ENCODE measurements around the gene CREB3L2. TPM values are rescaled to one million over a fixed set of nuclear protein-coding genes. Genes with fewer than 3 reads are reported as not detected.
A peak's percentile ranks its signal among the peaks of the same experiment; 100 is the strongest.

CREB3L2 gene
- total RNA-seq, 2 experiments from 2014 or later: 22.7 to 79.0 TPM

DNA sequence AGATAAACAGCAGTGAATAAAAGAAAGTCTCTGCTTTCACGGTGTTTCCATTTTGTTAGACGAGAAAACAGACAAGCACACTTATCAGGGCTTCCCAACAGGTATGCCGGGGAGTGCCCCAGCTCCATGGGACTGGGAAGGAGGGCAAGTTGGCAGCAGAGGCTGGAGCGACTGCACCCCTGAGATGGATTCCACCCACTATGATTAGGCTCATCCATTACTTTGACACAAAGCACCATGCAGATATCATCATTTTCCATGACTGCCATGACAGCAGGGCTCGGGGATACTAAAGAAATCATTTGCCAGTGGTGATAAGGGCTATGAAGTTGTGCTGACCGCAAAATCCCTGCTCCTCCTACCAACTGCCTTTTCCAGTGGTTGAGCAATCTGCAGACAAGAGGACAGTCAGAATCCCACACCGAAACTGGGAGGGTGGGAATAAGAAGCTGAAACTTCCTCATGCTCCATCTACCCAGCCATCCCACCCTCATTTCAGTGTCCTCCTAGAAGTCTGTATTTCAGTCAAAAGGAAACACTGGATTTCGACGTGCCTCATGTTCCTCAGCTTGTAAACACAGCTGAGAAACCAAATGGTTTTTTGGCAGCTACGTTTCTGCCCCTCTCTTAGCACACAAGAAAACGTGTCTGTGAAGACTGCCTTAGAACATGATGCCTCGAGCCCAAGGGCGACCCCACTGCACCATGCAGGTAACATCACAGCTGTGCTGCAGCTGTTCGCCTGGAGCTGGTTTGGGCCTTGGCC lies 15.5 kb downstream of the CREB3L2 start:
- peak overlapping the region; percentile 52 for H3K4me3 ChIP-seq (ENCODE audit: low read depth, low read length, poor library complexity, severe bottlenecking)
- H4K20me1 ChIP-seq (ENCODE audit: insufficient read depth, low read length): no peaks in the 10 kb centered on the region
- ChIA-PET POLR2A (interaction anchor here (0.6 to 3.4 kb wide), 6 partner anchors 10 to 85 kb away, joined by 3 to 36 read pairs (median 8); partner anchors contain the start of gene CREB3L2), CTCF (ENCODE audit: unreplicated experiment) (interaction anchor here (0.6 to 1.9 kb wide), 8 partner anchors 8 to 82 kb away, joined by 3 to 5 read pairs (median 3); partner anchors contain the start of gene CREB3L2)
- TF ChIP-seq EZH2phosphoT487 (IDR thresholded peaks at IDR 0.05; ENCODE audit: borderline replicate concordance, low read depth, low read length): no peak
- TF ChIP-seq, protein P1, sequence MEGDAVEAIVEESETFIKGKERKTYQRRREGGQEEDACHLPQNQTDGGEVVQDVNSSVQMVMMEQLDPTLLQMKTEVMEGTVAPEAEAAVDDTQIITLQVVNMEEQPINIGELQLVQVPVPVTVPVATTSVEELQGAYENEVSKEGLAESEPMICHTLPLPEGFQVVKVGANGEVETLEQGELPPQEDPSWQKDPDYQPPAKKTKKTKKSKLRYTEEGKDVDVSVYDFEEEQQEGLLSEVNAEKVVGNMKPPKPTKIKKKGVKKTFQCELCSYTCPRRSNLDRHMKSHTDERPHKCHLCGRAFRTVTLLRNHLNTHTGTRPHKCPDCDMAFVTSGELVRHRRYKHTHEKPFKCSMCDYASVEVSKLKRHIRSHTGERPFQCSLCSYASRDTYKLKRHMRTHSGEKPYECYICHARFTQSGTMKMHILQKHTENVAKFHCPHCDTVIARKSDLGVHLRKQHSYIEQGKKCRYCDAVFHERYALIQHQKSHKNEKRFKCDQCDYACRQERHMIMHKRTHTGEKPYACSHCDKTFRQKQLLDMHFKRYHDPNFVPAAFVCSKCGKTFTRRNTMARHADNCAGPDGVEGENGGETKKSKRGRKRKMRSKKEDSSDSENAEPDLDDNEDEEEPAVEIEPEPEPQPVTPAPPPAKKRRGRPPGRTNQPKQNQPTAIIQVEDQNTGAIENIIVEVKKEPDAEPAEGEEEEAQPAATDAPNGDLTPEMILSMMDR (conservative IDR thresholded peaks at IDR 0.05; ENCODE audit: low read length): peak; percentile 62
- peak overlapping the region; percentile 27; the same call in 1 of the 2 replicates for H2AFZ ChIP-seq (ENCODE audit: low read length)
- H3K36me3 ChIP-seq (ENCODE audit: insufficient read depth, low read length): peaks cover 32% of the 10 kb centered on the region
- BruUV-seq (replicated peaks): no TSS peak
- H3K9me2 ChIP-seq (ENCODE audit: insufficient read depth, low read length): no peaks in the 10 kb centered on the region
- peaks cover 27% of the 10 kb centered on the region for H3K9me3 ChIP-seq (ENCODE audit: low read length)
- peaks cover 87% of the 10 kb centered on the region for H3K4me1 ChIP-seq (ENCODE audit: insufficient read depth, low read length, poor library complexity, severe bottlenecking)
- intact Hi-C loops (cut with micrococcal nuclease; ENCODE audit: unreplicated experiment): loop anchor here (1.0 to 5.0 kb wide), 5 partner anchors 83 to 1629 kb away; partner anchors contain the start of genes FMC1 and ZC3HAV1
- H3K79me2 ChIP-seq (ENCODE audit: insufficient read depth, low read depth, low read length): peaks cover 65% of the 10 kb centered on the region
- H3K4me2 ChIP-seq (ENCODE audit: low read length): peak overlapping the region; percentile 78
- peak; percentile 87 for DNase-seq (ENCODE audit: low spot score)
- peak overlapping the region; percentile 100 for H3K27ac ChIP-seq (ENCODE audit: low read depth, low read length, poor library complexity, severe bottlenecking)

DNA sequence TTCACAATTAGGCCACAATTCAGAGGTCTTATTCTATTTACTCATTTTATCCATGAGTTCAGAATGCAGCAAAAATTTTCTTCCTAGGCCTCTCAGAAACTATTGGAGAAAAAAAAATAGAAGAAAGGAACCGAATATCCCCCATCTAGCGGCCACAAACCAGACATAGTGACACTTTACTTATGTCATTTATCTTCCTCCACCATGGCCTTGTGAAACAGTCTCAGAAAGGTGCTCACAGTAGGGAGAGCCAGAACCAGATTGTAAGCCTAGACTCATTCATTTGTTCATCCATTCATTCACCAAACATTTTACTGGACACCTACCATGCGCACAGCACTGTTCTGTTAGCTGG lies 16.0 kb downstream of the CREB3L2 start:
- BruUV-seq (replicated peaks): TSS peak; percentile 99
- H3K4me1 ChIP-seq (ENCODE audit: insufficient read depth, low read length, poor library complexity, severe bottlenecking): peaks cover 92% of the 10 kb centered on the region
- H3K4me2 ChIP-seq (ENCODE audit: low read length): peak overlapping the region; percentile 78
- DNase-seq (ENCODE audit: low spot score): peak; percentile 74
- H3K36me3 ChIP-seq (ENCODE audit: insufficient read depth, low read length): peaks cover 38% of the 10 kb centered on the region
- H3K79me2 ChIP-seq (ENCODE audit: insufficient read depth, low read depth, low read length): peaks cover 68% of the 10 kb centered on the region
- intact Hi-C loops (cut with micrococcal nuclease; ENCODE audit: unreplicated experiment): loop anchor here (1.0 to 5.0 kb wide), 5 partner anchors 83 to 1629 kb away; partner anchors contain the start of genes FMC1 and ZC3HAV1
- peaks cover 27% of the 10 kb centered on the region for H3K9me3 ChIP-seq (ENCODE audit: low read length)
- no peaks in the 10 kb centered on the region for H3K9me2 ChIP-seq (ENCODE audit: insufficient read depth, low read length)
- H3K27ac ChIP-seq (ENCODE audit: low read depth, low read length, poor library complexity, severe bottlenecking): peak overlapping the region; percentile 100
- ChIA-PET CTCF (ENCODE audit: unreplicated experiment) (interaction anchor here (0.9 to 1.3 kb wide), 3 partner anchors 12 to 16 kb away, joined by 3 to 4 read pairs (median 3); partner anchors contain the start of gene CREB3L2), POLR2A (interaction anchor here (0.7 to 3.4 kb wide), 4 partner anchors 11 to 73 kb away, joined by 3 to 36 read pairs (median 12); partner anchors contain the start of gene CREB3L2)
- no peaks in the 10 kb centered on the region for H4K20me1 ChIP-seq (ENCODE audit: insufficient read depth, low read length)
- peak overlapping the region; percentile 52 for H3K4me3 ChIP-seq (ENCODE audit: low read depth, low read length, poor library complexity, severe bottlenecking)
- H2AFZ ChIP-seq (ENCODE audit: low read length): peak overlapping the region; percentile 27; the same call in 1 of the 2 replicates
- TF ChIP-seq EZH2phosphoT487 (IDR thresholded peaks at IDR 0.05; ENCODE audit: borderline replicate concordance, low read depth, low read length): no peak
- TF ChIP-seq, protein P1 (conservative IDR thresholded peaks at IDR 0.05; ENCODE audit: low read length): peak; percentile 71

All from OCI-LY7 (cell line).